HG03095 (cell line): ENCODE data around the gene CCDC43.
"Not testable (repeated sequence)": the region's sequence is repeated elsewhere in the genome, so short reads cannot be mapped to it uniquely, and the experiment has no call there.

Experiments used
- ATAC-seq: cut with Tn5 transposase; IDR thresholded peaks from one replicate; pipeline ENCODE4 v1.9.1; 2021; ENCODE audit warnings: moderate library complexity; ENCODE audit not compliant: unreplicated experiment

CCDC43 gene

DNA sequence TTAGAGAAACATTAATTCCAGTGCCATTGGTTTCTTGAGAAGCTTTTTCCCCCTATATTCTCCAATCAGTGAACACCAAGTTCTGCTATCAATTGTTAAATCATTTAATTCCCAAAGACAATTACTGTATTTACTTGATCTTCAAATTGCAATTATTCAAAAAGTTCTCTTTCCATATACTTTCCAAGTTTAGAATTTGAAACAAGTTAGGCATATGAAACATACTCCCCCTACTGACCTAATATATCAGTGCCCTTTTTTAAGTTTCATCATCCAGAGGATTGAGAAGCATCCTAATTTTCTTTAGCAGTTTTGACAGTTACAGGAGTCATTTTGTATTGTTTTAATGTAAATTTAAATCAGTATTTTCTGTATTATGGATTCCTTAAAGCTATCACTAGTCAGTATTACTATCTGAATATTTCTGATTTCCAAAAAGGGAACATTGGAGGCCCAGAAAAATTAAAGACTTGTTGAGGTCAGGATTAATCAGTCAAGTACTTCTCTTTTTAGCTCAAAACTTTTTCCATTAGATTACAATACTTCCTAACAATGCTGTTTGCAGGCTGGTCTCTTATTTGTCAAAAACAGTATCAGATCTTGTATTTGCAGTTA is 17.0 kb downstream of the CCDC43 start:
- ATAC-seq: no peak

DNA sequence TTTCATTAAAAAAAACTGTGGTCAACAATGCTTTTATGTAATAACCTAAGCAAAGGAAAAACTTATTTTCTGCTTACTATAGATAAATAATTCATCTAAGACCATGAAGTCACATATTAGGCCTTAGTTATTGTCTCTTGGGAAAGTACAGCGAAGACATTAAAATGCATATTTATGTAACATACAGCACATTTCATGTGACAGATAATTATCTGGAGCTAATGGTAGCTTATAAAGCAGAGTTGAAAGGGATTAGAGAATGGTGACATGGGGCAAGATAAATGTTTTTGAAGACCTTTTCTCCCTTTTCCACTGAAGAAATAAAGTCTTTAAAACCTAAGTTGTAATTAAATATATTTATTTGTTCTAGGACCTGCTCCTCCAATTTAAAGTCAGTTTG is 23.6 kb downstream of the CCDC43 start:
- ATAC-seq: no peak

DNA sequence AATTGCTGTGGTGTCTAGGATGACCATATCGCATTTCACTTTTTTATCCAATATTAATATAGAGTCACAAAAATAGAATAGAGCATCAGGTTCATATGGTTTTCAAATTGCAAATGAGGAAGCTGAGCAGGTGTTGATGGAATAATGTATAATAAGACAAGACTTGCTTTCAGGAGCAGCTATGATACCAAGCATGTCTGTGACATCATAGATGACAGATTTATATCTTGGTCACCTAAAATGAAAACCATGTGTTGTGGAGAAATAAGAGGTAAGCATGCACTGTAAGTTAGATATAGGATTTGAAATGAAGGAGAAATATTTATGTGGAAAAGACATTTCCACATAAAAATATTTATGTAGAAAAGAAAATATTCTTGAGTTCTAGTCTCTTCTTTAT is 24.7 kb downstream of the CCDC43 start:
- ATAC-seq: no peak

DNA sequence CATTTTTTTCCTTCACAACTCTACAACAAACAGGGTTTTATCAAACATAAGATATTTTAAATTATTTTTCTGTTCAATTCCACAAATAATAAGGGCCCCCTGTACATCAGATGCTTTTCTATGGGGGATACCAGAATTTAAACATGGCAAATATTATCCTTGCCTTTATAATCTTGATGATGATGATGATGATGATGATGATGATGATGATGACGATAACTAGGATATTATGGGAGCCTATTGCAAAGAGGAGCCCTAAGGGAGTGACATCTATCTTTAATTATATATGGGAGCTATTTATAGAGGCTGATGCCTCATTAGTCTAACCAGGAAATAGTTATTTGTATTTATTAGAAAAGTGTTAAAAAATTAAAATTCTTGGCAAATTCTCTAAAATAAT is 26.5 kb downstream of the CCDC43 start:
- ATAC-seq: no peak

DNA sequence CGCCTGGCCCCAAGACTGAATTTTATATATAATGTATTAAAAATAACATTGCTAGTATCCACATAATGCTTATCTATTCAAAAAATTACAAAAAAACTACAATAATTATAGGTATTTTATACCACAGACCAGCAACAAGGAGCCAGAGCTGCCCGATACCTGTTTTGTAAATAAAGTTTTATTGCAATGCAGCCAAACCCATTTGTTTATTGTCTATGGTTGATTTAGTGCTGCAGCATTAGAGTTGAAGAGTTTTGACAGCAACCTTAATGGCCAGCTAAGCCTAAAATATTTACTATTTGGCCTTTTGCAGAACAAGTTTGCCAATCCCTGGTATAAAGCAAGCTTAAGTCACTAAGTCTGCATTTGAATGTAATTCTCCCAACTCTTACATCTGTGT is 27.7 kb downstream of the CCDC43 start:
- no peak for ATAC-seq

DNA sequence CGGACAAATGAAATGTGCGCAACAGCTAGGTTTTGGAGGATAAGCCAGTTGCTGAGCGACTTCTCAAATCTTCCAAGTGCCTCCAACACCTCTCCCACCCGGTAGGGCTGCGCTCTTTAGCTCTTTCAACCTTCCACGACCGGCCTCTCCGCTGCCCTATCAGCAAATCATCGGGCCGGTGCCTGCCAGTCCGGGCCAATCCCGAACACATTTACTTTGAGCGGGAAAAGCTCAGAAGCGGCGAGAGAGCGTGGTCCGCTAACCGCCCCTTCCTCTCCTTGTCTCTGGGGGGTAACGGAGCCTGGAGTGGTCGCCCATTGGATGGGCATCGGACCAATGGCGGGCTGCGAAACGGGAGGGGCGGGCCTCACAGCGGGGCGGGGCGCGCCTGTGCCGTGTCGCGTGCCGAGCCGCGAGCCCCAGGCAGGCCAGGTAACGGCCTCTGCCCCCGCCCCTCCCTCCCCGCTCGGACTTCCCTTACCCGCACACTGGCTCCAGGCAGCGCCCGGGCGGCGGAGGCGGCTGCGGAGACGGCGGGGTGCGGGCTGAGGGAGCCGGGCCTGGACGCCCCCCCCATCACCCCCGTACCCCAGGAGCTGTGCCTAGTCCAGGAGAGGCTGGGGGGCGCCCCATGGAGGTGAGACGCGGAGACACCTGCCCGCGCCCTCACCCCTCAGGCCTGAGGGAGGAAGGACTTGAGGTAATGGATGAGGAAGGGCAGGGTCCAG is 33.4 kb downstream of the CCDC43 start, which contains the start of gene MEIOC:
Gene MEIOC, plus strand, starts transcription at position 486 of the 728 bp plus-strand sequence. Its CDS starts 146 bp downstream, at position 632.
- no peak for ATAC-seq

DNA sequence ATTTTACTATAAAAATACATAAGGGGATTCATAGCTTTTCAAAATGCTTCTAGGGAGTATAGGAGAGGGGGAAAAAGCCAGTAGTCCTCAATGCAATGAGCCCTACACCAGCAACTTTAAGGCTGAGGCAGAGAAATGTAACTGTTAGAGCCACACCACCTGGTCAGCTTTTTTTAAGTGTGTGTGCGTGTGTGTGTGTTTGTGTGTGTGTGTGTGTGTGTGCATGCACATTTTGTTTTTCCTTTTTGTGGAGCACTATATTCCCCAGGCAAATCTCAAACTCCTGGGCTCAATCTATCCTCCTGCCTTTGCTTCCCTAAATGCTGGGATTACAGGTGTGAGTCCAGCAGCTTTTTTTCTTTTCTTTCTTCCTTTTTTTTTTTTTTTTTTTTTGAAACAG is 35.6 kb downstream of the CCDC43 start:
- no peak for ATAC-seq

DNA sequence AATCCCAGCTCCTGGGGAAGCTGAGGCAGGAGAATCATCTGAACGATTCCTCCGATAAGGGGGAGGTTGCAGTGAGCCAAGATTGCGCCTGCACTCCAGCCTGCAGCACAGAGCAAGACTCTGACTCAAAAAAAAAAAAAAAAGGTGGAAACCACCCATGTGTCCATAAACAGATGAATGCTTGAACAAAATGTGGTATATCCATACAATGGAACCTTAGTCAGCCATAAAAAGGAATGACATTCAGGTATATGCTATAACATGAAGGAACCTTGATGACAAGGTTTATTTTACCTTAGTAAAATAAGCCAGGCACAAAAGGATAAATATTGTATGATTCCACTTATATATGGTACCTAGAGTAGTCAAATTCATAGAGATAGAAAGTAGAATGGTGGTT is 36.2 kb downstream of the CCDC43 start:
- no peak for ATAC-seq

DNA sequence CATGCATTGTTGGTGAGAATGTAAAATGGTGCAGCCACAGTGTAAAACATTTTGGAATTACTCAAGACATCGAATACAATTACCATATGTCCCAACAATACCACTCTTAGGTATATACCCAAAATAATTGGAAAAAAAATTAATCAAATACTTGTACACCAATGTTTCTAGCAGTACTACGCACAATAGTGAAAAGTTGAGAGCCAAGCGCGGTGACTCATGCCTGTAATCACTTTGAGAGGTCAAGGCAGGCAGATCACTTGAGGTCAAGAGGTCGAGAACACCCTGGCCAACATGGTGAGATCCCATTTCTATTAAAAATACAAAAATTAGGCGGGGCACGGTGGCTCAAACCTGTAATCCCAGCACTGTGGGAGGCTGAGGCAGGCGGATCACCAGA is 36.8 kb downstream of the CCDC43 start:
- no peak for ATAC-seq

DNA sequence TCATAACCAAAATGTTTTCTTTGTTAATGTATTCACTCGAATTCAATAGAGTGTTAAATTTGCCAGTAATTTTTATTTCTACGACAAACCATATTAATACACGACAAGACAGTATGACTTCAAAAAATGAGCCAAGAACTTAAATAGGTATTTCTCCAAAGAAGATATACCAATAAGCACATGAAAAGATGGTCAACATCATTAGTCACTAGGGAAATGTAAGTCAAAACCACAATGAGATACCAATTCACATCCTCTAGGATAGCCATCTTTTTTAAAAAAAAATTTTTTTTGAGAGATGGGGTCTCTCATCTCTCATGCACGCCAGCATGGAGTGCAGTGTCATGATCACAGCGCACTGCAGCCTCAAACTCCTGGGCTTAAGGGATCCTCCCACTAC is 38.3 kb downstream of the CCDC43 start:
- no peak for ATAC-seq

DNA sequence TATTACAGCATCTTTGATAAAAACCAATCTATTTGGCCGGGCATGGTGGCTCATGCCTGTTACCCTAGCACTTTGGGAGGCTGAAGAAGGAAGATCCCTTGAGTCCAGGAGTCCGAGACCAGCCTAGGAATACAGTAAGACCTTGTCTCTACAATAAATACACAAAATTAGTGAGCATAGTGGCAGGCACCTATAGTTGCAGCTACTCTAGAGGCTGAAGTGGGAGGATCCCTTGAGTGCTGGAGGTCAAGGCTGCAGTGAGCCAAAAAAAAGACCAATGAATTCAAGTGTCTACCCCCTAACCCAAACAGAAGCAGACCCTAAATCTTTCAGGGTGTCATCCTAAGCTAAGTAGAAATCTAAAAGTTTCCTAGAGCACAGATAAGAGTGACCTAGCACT is 40.6 kb downstream of the CCDC43 start:
- ATAC-seq: no peak

DNA sequence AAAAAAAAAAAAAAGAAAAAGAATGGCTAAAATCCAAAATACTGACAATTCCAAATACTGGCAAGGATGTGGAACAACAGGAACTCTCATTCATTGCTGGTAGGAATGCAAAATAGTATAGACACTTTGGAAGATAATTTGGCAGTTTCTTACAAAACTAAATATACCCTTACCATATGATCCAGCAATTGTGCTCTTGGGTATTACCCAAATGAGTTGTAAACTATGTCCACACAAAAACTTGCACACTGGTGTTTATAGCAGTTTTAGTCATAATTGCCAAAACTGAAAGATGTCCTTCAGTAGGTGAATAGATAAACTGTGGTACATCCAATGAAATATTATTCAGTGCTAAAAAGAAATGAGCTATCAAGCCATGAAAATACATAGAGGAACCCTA is 41.8 kb downstream of the CCDC43 start:
- no peak for ATAC-seq

DNA sequence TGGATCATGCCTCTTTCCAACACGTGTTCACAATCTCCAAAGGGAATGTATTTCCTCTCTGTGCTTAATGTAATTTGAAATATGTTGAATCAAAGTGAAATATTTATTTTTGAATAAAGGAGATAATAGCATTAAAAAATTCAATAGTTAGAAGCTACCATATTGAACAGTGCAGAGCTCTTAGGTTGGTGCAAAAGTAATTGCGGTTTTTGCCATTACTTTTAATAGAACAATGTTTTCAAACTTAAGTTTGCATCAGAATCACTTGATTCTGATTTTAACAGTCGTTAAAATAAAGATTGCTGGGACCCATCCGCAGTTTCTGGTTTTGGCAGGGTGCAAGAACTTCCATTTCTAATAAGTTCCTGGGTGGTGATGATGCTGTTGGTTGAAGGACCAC is 43.3 kb downstream of the CCDC43 start:
- no peak for ATAC-seq

DNA sequence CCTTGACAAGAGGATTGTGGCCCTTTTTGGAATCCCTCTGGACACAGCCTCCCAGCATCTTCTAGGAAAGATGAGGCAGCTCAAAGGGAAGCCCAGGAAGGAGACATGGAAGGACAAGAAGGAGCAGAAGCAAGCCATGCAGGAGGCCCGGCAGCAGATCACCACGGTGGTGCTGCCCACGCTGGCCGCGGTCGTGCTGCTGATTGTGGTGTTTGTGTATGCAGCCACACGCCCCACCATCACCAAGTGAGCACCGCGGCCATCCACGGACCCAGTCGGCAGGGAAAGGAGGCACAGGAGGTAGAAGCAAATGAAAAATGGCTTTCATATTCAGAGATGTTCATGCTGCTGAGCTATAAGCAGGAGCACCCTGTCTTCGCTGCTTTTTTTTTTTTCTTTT is 44.2 kb downstream of the CCDC43 start:
- no peak for ATAC-seq

DNA sequence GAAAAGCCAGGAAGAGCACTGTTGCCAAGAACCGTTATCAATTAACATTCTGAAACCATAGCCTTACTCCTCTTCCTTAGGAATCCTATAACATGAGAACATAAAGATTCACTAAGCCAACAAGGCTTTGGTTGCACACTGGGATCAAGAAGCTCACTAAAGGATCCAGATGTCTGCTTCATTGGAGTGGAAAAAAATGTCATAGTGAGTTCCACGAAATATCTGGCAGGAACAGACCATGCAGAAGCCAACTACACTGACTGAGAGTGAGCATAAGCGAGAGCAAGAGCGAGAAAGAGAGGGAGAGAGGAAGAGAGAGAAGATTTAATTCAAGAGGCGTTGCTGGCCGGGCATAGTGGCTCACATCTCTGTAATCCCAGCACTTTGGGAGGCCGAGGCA is 46.7 kb downstream of the CCDC43 start:
- ATAC-seq: no peak

DNA sequence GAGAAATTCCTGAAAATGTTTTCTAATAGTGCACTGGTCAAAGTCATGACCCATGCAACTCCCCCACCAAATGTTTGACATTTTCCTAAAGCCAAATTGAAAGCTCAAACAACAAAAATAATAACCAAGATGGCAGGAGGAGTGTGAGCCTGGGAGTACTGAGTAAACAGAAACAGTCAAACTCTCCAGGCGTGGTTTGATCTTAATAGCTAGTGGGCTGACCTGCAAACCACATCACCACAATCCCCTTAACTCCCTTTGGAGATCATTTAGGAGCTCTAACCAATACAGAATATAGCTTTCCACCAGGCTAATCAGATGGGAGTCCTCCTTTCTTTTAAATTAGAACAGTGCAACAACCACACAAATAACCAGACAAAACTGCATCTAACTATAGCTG is 52.5 kb downstream of the CCDC43 start:
- no peak for ATAC-seq

DNA sequence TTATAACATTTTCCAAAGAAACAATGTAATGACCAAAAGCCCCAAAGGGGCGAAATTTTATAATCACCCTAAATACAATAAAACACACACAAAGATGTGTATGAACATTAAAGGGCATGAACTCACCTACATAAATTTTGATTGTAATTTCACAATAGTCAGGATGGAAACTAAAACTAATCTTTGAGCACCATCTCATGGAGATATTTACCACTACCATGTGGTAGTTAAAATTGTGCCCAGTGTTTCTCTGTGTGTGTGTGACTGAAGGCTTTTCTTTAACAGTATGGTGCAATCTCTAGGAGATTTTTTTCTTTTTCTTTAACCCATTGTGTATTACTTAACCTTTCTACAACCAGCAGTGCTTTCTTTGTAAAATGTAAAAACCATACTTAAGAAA is 53.0 kb downstream of the CCDC43 start:
- ATAC-seq: no peak

DNA sequence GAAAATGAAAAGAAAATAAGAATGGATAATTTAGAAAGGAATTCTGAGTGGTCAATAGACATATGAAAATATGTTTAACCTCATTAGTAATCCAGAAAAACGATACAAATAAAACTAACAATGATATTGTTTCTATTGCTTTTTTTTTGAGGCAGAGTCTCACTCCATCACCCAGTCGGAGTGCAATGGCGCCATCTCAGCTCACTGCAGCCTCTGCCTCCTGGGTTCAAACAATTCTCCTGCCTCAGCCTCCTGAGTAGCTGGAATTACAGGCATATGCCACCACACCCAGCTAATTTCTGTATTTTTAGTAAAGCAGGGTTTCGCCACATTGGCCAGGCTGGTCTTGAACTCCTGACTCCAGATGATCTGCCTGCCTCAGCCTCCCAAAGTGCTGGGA is 55.2 kb downstream of the CCDC43 start:
- ATAC-seq: not testable (repeated sequence)

DNA sequence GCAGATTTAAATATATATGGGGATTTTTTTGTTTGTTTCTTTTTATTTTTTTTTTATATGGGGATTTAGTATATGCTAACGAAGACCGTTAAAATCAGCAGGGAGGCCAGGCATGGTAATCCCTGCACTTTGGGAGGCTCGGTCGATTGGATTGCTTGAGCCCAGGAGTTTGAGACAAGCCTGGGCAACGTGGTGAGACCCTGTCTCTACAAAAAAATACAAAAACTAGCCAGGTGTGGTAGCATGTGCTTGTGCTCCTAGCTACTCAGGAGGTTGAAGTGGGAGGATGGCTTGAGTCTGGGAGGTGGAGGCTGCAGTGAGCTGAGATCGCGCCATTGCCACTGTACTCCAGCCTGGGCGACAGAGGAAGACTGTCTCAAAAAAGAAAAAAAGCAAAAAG is 55.6 kb downstream of the CCDC43 start:
- no peak for ATAC-seq

DNA sequence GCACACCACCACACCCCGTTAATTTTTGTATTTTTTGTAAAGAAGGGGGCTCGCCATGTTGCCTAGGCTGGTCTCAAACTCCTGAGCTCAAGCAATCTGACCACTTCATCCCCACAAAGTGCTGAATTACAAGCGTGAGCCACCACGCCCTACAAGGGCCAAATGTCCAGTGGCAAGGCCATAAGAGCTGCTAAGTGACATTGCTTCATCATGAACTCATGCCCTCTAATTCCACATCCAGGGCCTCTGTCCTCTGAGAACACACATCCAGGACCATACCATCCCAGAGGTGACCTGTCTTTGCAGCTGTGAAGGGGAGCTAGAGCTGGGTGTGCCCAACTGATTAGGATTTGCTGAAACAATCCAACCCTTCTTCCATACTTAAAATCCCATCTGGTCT is 58.9 kb downstream of the CCDC43 start:
- no peak for ATAC-seq

DNA sequence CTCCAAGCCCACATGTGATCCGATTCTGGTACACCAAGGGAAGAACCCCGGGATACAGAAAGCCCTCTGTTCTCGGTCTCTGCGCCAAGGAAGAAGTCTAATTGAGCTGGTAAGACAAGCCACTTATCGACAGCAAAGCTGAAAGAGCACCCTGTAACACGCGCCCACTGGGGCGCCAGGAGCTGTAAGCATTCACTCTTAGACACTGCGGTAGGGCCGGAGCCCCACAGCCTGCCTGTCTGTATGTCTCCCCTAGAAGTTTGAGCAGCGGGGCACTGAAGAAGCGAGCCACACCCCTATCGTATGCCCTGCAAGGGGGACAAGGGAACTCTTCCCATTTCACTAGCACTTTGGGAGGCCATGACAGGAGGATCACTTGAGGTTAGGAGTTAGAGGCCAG is 60.3 kb downstream of the CCDC43 start:
- ATAC-seq: no peak

DNA sequence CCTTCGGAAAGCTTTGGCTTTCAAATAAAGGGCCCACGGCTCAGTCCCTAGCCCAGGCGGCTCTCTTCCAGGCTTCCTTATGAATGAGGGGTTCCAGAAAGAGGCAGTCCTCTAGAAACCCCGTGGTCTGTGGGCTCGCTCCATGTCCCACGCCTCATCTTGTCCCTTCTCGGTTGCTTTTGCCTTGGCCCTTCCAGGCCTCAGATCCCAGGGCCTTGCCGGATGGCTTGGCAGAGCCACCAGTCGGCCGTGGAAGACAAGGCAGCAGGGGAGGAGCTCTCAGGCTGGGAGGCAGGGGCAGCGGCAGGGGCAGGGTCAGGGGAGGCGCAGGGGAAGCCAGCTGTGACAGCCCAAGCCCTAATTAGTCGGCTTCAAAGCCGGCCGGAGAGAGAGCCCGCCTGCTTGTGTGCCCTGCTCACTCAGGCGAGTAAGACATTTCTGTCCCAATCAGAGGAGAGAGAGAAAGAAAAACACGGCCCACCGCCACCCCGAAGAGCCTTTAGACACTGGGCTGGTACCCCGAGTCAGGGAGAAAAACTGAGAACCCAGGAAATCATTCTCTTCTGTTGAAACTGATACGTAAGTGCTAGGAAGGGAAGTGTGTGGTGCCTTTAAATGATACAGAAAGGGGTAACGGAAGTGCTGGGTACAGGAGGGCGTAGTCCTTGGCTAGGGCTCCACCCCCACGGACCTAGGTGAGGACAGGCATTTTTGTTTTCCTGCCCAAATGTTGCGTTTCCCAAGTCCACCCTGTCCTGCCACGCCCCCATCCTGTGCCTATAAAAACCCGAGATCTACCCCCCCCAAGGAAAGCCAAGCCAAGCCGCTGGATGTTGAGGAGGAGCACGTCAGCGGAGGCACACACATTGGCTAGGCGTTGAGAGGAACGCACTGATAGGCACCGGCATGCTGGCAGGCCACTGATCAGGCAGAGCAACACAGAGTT is 61.1 kb downstream of the CCDC43 start:
- ATAC-seq: no peak
